Lung (tissue), 12 donors: Measurements from ENCODE around the gene SNX9. TPM values are rescaled to one million over a fixed set of nuclear protein-coding genes. Genes with fewer than 3 reads are reported as not detected.

Experiments
- ATAC-seq: fragments of 200-7000 bp; cut with Tn5 transposase; one replicate; pipeline ENCODE4 v1.9.1; 2020; ENCODE audit warnings: moderate number of reproducible peaks; ENCODE audit not compliant: insufficient read depth, low FRiP score
- DNase-seq, 3 donors: peaks; one replicate each; pipeline ENCODE4 v3.0.0-alpha.2; 2013 to 2017
- H3K27ac ChIP-seq, 2 donors: one replicate each; pipeline ENCODE4 v1.5.1; 2013; ENCODE audit warnings: mild to moderate bottlenecking in 2 of 2, moderate library complexity in 2 of 2, control low read depth in 1 of 2, inconsistent platforms in 1 of 2, low read depth in 1 of 2, low read length in 1 of 2
- H3K27me3 ChIP-seq, 3 donors: one replicate each; pipeline ENCODE4 v1.5.1; 2013; ENCODE audit warnings: low read length in 2 of 3; ENCODE audit not compliant: control insufficient read depth in 3 of 3, insufficient read depth in 3 of 3
- H3K36me3 ChIP-seq, 4 donors: one replicate each; pipeline ENCODE4 v1.5.1; 2013; ENCODE audit warnings: low read length in 4 of 4, mild to moderate bottlenecking in 1 of 4, moderate library complexity in 1 of 4; ENCODE audit not compliant: control insufficient read depth in 4 of 4, insufficient read depth in 4 of 4
- H3K4me1 ChIP-seq, 5 donors: one replicate each; pipeline ENCODE4 v1.5.1; 2013; ENCODE audit warnings: low read length in 5 of 5, mild to moderate bottlenecking in 2 of 5, moderate library complexity in 1 of 5; ENCODE audit not compliant: control insufficient read depth in 5 of 5, insufficient read depth in 5 of 5
- H3K4me3 ChIP-seq: one replicate; pipeline ENCODE4 v1.5.1; 2013; ENCODE audit warnings: mild to moderate bottlenecking, control low read depth, moderate library complexity
- H3K9ac ChIP-seq, 2 donors: one replicate each; pipeline ENCODE4 v1.5.1; 2013; ENCODE audit warnings: low read length in 2 of 2, control low read depth in 1 of 2; ENCODE audit not compliant: insufficient read depth in 1 of 2
- H3K9me3 ChIP-seq, 4 donors: one replicate each; pipeline ENCODE4 v1.5.1; 2013; ENCODE audit warnings: low read length in 3 of 4, mild to moderate bottlenecking in 1 of 4, moderate library complexity in 1 of 4; ENCODE audit not compliant: control insufficient read depth in 4 of 4, insufficient read depth in 3 of 4
- WGBS, 2 donors: extraction: QIAGEN DNeasy Blood & Tissue Kit; methylation state at CpG; one replicate each; pipeline ENCODE4 v1.1.7; 2013; 5-methylcytosine and 5-hydroxymethylcytosine counted together
- polyA plus RNA-seq, 2 donors: library from polyadenylated mRNA; stranded (reverse); fragments of 200-250 nt; gene quantifications; one replicate each; pipeline ENCODE4 v1.2.1, GENCODE V29; 2013
- total RNA-seq, 2 donors: library from RNA; depleted of rRNA in 1 of 2; stranded (reverse); fragments of >200 nt in 1 of 2; gene quantifications; one replicate each; pipeline ENCODE4 v1.2.1, GENCODE V29; 2014 to 2021
- TF ChIP-seq, protein P1 (sequence below): IDR thresholded peaks from 2 replicates; pipeline ENCODE4 v1.5.1; 2012; ENCODE audit warnings: mild to moderate bottlenecking; ENCODE audit errors: control extremely low read depth, extremely low read depth
- donor health status: control.
- donor health status: control.
- donor health status: Bipolar disorder and iron deficiency.
- donor health status: healthy.
- donor health status: DM: yes; HTN: yes; CAD: no.

Gene SNX9
- total and polyA plus RNA-seq, 4 donors, result 13.8 to 35.0 (median 23.8) TPM

DNA sequence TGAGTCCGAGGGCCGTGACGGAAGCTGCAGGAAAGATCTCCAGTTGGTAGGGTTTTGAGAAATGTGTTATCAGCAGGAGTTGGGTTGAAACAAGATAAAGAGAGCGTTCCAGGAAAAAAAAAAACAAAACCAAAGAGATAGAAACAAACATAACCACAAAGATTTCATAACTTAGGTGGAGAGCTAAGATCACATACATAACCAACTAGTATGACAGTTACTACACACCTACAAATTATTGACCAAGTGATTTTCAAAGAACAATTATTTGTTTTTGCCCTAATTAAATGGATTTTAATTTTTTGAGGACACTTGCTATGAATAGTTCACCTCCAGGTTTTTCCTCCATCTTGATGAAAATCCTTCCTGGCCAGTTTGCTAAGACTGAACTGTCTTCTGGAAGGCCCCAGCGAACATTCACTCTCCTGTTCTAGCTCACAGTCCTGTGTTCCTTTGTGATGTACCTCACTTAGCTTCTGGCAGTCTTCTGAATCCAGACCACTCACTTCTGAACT, 69.4 kb downstream of the SNX9 start:
- DNase-seq (no peak), ATAC-seq (no peak)
- Histone ChIP-seq H3K36me3 (peaks cover 5 to 15% (median 8%) of the 10 kb centered on the region in 4 donors), H3K27me3 (no peaks in the 10 kb centered on the region), H3K4me1 (no peaks in the 10 kb centered on the region), H3K4me3 (no peak overlapping the region), H3K27ac (no peak overlapping the region), H3K9me3 (no peaks in the 10 kb centered on the region), H3K9ac (no peak overlapping the region)
- 71 to 84% methylated on average over 5 of the region's 5 CpGs for WGBS, 2 donors
- TF ChIP-seq, protein P1, sequence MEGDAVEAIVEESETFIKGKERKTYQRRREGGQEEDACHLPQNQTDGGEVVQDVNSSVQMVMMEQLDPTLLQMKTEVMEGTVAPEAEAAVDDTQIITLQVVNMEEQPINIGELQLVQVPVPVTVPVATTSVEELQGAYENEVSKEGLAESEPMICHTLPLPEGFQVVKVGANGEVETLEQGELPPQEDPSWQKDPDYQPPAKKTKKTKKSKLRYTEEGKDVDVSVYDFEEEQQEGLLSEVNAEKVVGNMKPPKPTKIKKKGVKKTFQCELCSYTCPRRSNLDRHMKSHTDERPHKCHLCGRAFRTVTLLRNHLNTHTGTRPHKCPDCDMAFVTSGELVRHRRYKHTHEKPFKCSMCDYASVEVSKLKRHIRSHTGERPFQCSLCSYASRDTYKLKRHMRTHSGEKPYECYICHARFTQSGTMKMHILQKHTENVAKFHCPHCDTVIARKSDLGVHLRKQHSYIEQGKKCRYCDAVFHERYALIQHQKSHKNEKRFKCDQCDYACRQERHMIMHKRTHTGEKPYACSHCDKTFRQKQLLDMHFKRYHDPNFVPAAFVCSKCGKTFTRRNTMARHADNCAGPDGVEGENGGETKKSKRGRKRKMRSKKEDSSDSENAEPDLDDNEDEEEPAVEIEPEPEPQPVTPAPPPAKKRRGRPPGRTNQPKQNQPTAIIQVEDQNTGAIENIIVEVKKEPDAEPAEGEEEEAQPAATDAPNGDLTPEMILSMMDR, result no peak

DNA sequence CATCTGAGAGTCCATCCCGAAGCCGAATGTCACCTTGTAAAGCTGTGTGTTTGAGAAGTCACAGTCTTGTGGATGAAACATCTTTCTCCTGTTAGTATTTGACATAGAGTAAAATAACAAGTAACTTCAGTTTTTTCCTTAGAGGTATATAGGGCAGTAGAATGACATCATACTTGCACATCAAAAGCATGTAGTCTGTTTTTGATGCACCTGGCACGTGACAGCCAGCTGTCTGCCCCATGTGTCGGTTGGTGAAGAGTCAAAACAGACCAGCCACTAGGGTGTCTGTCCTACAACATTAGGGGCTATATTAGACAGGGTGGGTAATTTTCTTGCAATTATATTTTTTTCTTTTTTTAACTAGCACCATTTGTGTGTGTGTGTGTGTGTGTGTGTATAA, 70.2 kb downstream of the SNX9 start:
- WGBS, 2 donors, result 93 to 95% methylated on average over 4 of the region's 4 CpGs
- DNase-seq, result no peak
- no peak overlapping the region for H3K9ac ChIP-seq

DNA sequence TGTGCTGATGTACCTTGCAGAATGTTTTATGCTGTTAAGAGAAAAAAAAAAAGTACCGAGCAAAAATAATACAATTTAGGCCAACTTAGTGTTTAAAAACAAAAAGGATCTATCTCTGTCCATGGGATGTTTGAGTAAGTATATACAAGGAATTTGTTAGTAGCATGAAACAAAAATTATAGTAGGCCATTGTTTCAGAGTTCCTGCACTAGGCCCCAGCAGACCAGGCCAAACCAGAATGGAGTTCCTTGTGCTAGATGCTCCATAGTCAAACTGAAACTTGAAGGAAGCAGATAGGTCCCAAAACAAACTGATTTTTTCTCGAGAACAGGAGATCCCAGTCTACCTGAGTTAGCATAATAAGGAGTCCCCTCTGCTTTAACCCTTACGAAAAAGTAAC, 72.5 kb downstream of the SNX9 start:
- TF ChIP-seq, protein P1, result no peak
- 96% methylated on average over 3 of the region's 3 CpGs for WGBS, 2 donors
- no peak overlapping the region for H3K9ac ChIP-seq
- H3K4me3 ChIP-seq, result no peak overlapping the region
- no peaks in the 10 kb centered on the region for H3K9me3 ChIP-seq
- DNase-seq (no peak), ATAC-seq (no peak)
- H3K27me3 ChIP-seq, result no peaks in the 10 kb centered on the region
- peaks cover 4 to 14% (median 7%) of the 10 kb centered on the region in 4 donors for H3K36me3 ChIP-seq
- H3K4me1 ChIP-seq, result peaks cover 0 to 7% (median 0%) of the 10 kb centered on the region in 5 donors
- H3K27ac ChIP-seq, result no peak overlapping the region

More for the DNA sequence above, 70.2 kb downstream of the SNX9 start:
- Histone ChIP-seq H3K4me3 (no peak overlapping the region), H3K27ac (no peak overlapping the region), H3K9me3 (no peaks in the 10 kb centered on the region), H3K36me3 (peaks cover 4 to 17% (median 5%) of the 10 kb centered on the region in 4 donors), H3K4me1 (no peaks in the 10 kb centered on the region), H3K27me3 (no peaks in the 10 kb centered on the region)
- TF ChIP-seq, protein P1, result no peak
- no peak for ATAC-seq

DNA sequence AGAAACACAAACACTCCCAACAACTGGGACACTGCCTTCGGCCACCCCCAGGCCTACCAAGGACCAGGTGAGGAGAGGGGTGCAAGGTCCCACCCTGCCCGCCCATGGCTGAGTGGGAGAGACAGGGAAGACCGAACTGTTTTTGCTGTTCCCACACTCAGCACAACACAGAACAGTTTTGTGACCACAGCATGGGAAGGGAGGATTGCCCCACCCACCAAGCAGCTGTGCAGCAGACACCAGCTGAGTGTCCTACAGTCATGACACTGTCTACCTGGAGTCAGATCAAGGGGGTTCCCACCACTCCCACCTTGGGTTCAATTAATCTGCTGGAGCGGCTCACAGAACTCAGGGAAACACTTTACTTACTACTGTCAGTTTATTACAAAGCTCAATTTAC, 73.9 kb downstream of the SNX9 start:
- ATAC-seq (no peak), DNase-seq (no peak)
- H3K36me3 ChIP-seq, result peaks cover 4 to 14% (median 7%) of the 10 kb centered on the region in 4 donors
- no peak overlapping the region for H3K4me3 ChIP-seq
- TF ChIP-seq, protein P1, result no peak
- H3K9me3 ChIP-seq, result no peaks in the 10 kb centered on the region
- no peaks in the 10 kb centered on the region for H3K27me3 ChIP-seq
- no peak overlapping the region for H3K9ac ChIP-seq
- 95 to 98% methylated on average over 4 of the region's 4 CpGs for WGBS, 2 donors
- no peak overlapping the region for H3K27ac ChIP-seq
- peaks cover 0 to 7% (median 0%) of the 10 kb centered on the region in 5 donors for H3K4me1 ChIP-seq
